Ishikawa (cell line): ENCODE data around the gene ARAF.

Experiments
- CEBPB ChIP-seq: IDR thresholded peaks from 2 replicates; pipeline ENCODE4 v1.6.1; 2012
- CREB1 ChIP-seq: IDR thresholded peaks from 2 replicates; pipeline ENCODE4 v1.6.1; 2012; ENCODE audit warnings: low read depth
- EGR1 ChIP-seq: IDR thresholded peaks from 2 replicates; pipeline ENCODE4 v1.6.1; 2012
- EP300 ChIP-seq: IDR thresholded peaks from 2 replicates; pipeline ENCODE4 v1.6.1; 2012; ENCODE audit warnings: borderline replicate concordance
- FOXM1 ChIP-seq: IDR thresholded peaks from 2 replicates; pipeline ENCODE4 v1.6.1; 2012; ENCODE audit warnings: low read depth, borderline replicate concordance
- MAX ChIP-seq: IDR thresholded peaks from 2 replicates; pipeline ENCODE4 v1.6.1; 2012
- NFIC ChIP-seq: IDR thresholded peaks from 2 replicates; pipeline ENCODE4 v1.6.1; 2012
- RAD21 ChIP-seq: IDR thresholded peaks from 2 replicates; pipeline ENCODE4 v1.6.1; 2012; ENCODE audit warnings: low read depth
- TAF1 ChIP-seq: IDR thresholded peaks from 2 replicates; pipeline ENCODE4 v1.6.1; 2012; ENCODE audit warnings: low read depth, mild to moderate bottlenecking
- TCF12 ChIP-seq: IDR thresholded peaks from 2 replicates; pipeline ENCODE4 v1.6.1; 2012; ENCODE audit warnings: low read depth
- TEAD4 ChIP-seq: IDR thresholded peaks from 2 replicates; pipeline ENCODE4 v1.6.1; 2012
- YY1 ChIP-seq: IDR thresholded peaks from 2 replicates; pipeline ENCODE4 v1.6.1; 2012; ENCODE audit warnings: low read depth
- ZBTB7A ChIP-seq: IDR thresholded peaks from 2 replicates; pipeline ENCODE4 v1.6.1; 2012; ENCODE audit warnings: low read depth
- TF ChIP-seq, protein P1 (sequence below): IDR thresholded peaks from 2 replicates; pipeline ENCODE4 v1.6.1; 2012
- TF ChIP-seq, protein P2 (sequence below): IDR thresholded peaks from 2 replicates; pipeline ENCODE4 v1.6.1; 2012; ENCODE audit warnings: low read depth, mild to moderate bottlenecking

ARAF gene

GRCh38 chrX:47563801-47564315 is 2.9 kb downstream of the ARAF start:
- TF ChIP-seq ZBTB7A (no peak), YY1 (no peak), CREB1 (no peak), TAF1 (no peak)

- no peak for TF ChIP-seq FOXM1
- no peak for TF ChIP-seq TCF12
- no peak for TF ChIP-seq EGR1
- TF ChIP-seq CREB1, result no peak
- TF ChIP-seq RAD21, result no peak
- TF ChIP-seq NFIC, result no peak
- TF ChIP-seq CEBPB, result no peak
- TF ChIP-seq EP300, result no peak
Observed at GRCh38 chrX:47564438-47565085, 3.6 kb downstream of the ARAF start.

- TF ChIP-seq EP300 (no peak), YY1 (no peak), MAX (no peak), CREB1 (no peak), NFIC (no peak), ZBTB7A (no peak), TCF12 (no peak), CEBPB (no peak), TAF1 (no peak)
- TF ChIP-seq, protein P1, sequence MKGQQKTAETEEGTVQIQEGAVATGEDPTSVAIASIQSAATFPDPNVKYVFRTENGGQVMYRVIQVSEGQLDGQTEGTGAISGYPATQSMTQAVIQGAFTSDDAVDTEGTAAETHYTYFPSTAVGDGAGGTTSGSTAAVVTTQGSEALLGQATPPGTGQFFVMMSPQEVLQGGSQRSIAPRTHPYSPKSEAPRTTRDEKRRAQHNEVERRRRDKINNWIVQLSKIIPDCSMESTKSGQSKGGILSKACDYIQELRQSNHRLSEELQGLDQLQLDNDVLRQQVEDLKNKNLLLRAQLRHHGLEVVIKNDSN, result no peak
- TF ChIP-seq, protein P2, sequence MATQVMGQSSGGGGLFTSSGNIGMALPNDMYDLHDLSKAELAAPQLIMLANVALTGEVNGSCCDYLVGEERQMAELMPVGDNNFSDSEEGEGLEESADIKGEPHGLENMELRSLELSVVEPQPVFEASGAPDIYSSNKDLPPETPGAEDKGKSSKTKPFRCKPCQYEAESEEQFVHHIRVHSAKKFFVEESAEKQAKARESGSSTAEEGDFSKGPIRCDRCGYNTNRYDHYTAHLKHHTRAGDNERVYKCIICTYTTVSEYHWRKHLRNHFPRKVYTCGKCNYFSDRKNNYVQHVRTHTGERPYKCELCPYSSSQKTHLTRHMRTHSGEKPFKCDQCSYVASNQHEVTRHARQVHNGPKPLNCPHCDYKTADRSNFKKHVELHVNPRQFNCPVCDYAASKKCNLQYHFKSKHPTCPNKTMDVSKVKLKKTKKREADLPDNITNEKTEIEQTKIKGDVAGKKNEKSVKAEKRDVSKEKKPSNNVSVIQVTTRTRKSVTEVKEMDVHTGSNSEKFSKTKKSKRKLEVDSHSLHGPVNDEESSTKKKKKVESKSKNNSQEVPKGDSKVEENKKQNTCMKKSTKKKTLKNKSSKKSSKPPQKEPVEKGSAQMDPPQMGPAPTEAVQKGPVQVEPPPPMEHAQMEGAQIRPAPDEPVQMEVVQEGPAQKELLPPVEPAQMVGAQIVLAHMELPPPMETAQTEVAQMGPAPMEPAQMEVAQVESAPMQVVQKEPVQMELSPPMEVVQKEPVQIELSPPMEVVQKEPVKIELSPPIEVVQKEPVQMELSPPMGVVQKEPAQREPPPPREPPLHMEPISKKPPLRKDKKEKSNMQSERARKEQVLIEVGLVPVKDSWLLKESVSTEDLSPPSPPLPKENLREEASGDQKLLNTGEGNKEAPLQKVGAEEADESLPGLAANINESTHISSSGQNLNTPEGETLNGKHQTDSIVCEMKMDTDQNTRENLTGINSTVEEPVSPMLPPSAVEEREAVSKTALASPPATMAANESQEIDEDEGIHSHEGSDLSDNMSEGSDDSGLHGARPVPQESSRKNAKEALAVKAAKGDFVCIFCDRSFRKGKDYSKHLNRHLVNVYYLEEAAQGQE, result no peak
Observed at GRCh38 chrX:47566841-47567240, 5.8 kb downstream of the ARAF start.

DNA sequence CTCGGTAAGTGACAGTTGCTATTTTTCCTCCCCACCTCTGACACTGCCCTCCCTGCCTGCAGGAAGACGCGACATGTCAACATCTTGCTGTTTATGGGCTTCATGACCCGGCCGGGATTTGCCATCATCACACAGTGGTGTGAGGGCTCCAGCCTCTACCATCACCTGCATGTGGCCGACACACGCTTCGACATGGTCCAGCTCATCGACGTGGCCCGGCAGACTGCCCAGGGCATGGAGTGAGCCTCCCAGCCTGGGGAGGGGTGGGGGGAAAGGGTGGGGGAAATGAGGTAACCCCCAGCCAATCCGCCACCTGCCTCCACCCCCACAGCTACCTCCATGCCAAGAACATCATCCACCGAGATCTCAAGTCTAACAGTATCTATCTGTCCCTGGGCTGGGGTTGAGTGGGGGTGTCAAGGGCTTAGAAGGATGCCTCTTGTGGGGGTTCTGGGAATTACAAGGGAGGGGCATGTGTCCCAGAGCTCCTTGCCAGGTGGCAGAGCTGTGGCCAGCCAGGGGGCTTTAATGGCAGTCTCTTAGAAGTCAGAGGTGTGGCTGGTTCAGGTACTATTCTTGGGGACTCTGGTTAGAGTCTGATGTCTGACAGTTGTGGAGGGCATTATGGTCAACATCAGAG is 7.8 kb downstream of the ARAF start:
- no peak for TF ChIP-seq EP300
- no peak for TF ChIP-seq FOXM1
- TF ChIP-seq CEBPB, result no peak
- TF ChIP-seq, protein P2, result no peak
- TF ChIP-seq ZBTB7A, result no peak
- TF ChIP-seq RAD21, result no peak
- TF ChIP-seq TAF1, result no peak
- no peak for TF ChIP-seq TEAD4
- TF ChIP-seq YY1, result no peak
- no peak for TF ChIP-seq TCF12
- TF ChIP-seq, protein P1, result no peak
- TF ChIP-seq CREB1, result no peak
- TF ChIP-seq EGR1, result no peak
- TF ChIP-seq MAX, result no peak
- TF ChIP-seq NFIC, result no peak

DNA sequence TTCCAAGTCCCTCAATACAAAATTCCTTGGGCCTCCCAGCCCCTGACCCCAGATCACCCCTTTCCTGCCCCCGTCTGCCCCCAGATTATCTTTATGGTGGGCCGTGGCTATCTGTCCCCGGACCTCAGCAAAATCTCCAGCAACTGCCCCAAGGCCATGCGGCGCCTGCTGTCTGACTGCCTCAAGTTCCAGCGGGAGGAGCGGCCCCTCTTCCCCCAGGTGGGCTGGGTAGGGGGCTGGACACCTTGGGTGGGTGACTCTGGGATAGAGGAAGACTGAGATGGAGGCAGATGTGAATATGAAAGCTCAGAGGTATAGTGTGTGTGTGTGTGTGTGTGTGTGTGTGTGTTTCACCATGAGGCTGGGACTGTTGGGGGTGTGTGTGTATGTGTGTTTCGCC is 9.8 kb downstream of the ARAF start:
- no peak for TF ChIP-seq EP300
- no peak for TF ChIP-seq TAF1
- no peak for TF ChIP-seq TEAD4
- no peak for TF ChIP-seq FOXM1
- TF ChIP-seq, protein P1, result no peak
- no peak for TF ChIP-seq CREB1
- no peak for TF ChIP-seq ZBTB7A
- no peak for TF ChIP-seq MAX
- no peak for TF ChIP-seq YY1
- no peak for TF ChIP-seq CEBPB
- no peak for TF ChIP-seq RAD21
- TF ChIP-seq EGR1, result no peak
